CD4-positive, alpha-beta T cell treated with Interleukin-4 for 4 hours (primary cell): ENCODE measurements around the gene BLOC1S5.
"Not testable (repeated sequence)": the region's sequence is repeated elsewhere in the genome, so short reads cannot be mapped to it uniquely, and the experiment has no call there.

ENCODE experiments used
- DNase-seq: peaks from one replicate; pipeline ENCODE4 v3.0.0-alpha.2; 2020

The BLOC1S5 gene

GRCh38 chr6:8041913-8042583 is 22.1 kb downstream of the BLOC1S5 start:
- DNase-seq: no peak

DNA sequence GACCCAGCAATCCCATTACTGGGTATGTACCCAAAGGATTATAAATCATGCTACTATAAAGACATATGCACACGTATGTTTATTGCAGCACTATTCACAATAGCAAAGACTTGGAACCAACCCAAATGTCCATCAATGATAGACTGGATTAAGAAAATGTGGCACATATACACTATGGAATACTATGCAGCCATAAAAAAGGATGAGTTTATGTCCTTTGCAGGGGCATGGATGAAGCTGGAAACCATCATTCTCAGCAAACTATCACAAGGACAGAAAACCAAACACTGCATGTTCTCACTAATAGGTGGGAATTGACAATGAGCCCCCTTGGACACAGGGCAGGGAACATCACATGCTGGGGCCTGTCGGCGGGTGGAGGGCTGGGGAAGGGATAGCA is 30.1 kb downstream of the BLOC1S5 start:
- not testable (repeated sequence) for DNase-seq

- DNase-seq: no peak
Measured at GRCh38 chr6:8030920-8031319, 33.3 kb downstream of the BLOC1S5 start.

DNA sequence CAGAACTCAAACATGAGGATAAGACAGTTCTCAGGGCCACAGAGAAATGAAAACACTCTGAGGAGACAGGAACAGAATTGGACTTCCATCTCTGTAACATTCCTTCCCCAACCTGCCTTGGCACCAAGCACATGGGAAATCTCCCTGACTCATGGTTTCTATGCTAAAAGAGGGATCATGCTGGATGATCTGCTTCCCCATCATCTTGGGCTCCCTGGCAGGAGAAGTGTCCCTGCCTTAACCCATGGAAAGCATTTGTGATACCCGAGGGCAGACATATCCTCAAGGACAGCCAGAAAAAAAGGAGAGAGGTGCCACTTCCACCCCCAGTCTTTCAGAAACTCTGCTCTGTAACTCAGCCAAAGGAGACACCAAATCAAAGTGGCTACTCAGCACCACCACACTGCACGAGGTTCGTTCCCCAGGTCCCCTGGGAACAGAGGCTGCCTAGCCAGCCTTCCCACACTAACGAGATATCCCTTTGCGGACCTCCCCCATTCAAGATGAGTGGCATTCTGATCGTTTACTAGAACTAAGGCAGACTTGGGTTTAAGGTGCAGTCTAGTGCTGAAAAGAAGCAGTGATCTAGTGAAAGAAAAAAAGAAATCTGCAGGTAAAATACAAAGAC is 34.8 kb downstream of the BLOC1S5 start:
- DNase-seq: no peak

GRCh38 chr6:8027965-8028651 is 36.1 kb downstream of the BLOC1S5 start:
- no peak for DNase-seq

DNA sequence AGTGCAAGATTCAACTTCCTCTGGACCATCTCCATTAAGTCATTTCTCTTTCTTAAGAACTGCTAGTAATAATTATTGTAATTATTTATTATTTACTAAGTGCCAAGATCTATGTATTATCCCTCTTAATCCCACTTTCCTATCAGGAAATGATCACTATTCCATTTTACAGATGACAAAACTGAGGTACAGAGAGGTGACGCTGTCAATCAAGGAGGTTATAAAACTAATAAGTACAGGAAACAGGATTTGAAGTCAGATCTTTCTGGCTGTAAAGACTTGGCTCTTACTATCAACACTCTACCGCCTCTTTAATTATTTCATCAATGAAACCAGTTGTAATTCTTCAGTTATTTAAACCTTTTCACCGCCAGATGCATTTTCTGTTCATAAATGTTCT is 37.4 kb downstream of the BLOC1S5 start:
- no peak for DNase-seq

DNA sequence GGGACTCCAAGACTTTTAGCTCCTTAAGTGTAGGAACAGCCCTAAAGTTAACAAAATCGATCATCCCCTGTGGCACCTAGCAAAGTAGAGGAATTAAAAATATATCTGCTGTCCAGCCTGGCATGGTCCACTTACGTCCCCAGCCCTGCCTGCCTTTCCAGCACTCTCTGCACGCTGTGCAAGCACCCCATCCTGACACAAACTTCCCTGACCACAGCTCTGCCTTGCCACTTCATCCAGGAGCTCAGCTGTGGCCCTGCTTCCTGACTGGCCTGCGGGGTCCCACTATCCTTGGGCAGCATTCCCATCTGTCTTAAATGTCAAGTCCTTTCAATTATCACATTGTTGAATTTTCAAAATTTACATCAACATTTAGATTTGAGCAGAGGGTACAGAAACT is 39.0 kb downstream of the BLOC1S5 start:
- DNase-seq: no peak

GRCh38 chr6:8023638-8024037 is 40.6 kb downstream of the BLOC1S5 start:
- no peak for DNase-seq

DNA sequence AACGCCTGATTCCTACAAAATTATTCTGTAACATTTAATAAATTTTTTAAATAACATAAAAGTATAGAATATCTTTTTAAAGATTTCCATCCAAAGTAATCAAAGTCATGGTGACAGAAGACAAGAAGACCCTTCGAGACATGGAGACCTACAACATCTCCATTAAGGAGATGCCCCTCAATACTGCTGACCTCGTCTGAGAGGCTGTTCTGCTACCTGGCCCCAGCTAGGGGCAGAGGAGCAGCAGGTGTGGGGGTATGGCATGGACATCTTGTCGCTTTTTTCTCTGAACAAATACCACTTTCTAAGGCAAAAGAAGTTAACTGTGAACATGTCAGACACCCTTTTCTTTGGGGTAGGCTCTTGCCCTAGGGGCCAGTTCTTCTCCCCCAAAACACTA is 44.1 kb downstream of the BLOC1S5 start:
- no peak for DNase-seq

DNA sequence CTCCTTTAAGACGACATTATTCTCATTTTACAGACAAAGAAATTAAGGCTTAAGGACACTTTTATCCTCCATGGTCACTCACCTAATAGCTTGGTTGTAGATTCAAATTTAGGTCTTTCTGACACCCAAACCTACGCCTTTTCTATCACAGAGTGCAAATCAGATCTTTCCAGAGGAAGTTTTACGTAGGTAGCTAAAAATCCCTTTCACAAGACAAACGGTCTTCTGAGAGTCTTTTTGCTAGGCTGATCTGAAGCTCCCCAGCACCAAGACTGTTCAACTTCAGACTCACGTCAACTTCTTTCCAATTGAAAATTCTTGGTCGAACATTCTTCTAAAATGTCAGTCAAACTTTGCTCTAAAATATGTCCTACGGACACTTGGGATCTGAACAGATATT is 46.5 kb downstream of the BLOC1S5 start:
- DNase-seq: no peak

DNA sequence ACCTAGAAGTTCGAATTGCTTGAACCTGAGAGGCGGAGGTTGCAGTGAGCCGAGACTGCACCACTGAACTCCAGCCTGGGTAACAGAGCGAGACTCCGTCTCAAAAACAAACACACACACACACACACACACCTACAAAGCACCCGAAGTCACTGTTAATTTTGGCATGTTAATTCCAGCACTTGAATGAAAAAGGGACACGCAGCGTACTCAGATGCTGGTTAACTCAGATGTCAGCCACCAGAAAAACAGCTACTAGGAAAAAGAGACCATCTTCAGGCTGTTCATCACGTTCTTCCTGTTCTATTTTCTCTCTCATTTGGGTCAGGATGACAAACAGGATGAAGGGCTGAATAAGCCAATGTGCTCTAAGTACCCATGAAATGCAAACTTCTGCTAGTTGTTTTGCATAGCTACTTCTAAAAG is 46.9 kb downstream of the BLOC1S5 start:
- no peak for DNase-seq

- no peak for DNase-seq
Measured at GRCh38 chr6:8014947-8015346, 49.2 kb downstream of the BLOC1S5 start.

DNA sequence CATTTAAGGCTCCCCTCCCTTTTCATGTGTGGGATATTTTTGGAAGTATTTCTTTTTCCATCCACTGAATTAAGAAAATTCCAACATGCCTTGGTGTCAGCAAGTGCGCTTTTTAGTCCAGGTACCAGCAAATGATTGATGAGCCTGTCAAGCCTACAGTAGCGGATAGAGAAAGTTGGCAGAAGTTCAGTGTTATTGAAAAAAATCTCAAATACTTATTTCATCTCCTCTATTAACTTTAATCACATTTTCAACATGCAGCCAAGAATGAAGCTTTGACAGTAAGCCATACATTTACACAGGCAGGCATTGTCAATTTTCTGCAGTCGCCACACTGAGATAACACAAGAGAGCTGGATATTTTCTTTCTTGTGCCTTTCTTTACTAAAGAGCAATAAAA is 50.4 kb downstream of the BLOC1S5 start:
- DNase-seq: no peak

- peak; percentile 6 for DNase-seq
Measured at GRCh38 chr6:8006208-8006607, 58.0 kb downstream of the BLOC1S5 start.

GRCh38 chr6:8005136-8005535 is 59.1 kb downstream of the BLOC1S5 start:
- DNase-seq: no peak

DNA sequence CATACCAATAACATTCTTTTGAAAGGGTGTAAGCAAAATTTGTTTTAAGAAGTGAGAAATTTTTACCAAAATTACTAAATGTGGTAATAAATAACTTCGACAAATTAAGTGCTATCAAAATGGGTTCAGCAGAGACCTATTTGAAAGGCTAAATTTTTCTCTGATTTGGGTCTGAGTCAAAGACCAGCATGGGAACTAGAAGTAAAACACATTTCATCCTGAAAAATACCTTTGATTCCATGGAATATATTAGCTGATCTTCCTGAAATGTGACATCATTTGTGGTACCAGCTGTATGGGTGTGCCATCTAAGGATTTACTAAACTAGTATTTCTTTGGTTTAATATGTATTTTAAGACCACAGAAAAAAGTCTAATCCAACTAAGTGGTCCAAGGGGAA is 63.6 kb downstream of the BLOC1S5 start:
- no peak for DNase-seq

- no peak for DNase-seq
Measured at GRCh38 chr6:8000188-8000596, 64.0 kb downstream of the BLOC1S5 start.

GRCh38 chr6:7999201-7999600 is 65.0 kb downstream of the BLOC1S5 start:
- no peak for DNase-seq

GRCh38 chr6:7998103-7998725 is 66.0 kb downstream of the BLOC1S5 start:
- DNase-seq: no peak

DNA sequence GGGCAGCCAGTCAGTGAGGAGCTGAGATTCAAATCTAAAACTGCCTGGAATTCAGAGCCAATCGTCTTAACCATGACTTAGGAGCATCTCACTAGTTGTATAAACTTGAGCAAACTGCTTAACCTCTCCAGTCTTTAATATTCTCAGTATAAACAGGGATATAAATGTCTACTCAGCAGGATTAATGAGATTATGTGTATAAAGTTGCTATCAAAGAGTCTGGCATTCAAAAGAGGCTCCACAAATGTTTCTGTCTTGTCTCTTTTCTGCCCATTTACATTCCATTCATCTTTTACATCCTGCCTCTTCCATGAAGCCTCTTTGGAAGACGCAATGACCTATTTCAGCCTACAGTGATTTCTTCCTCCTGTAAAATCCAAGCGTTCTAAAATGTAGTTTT is 66.9 kb downstream of the BLOC1S5 start:
- DNase-seq: no peak

- DNase-seq: no peak
Measured at GRCh38 chr6:7996538-7997111, 67.6 kb downstream of the BLOC1S5 start.

GRCh38 chr6:7993952-7994351 is 70.2 kb downstream of the BLOC1S5 start:
- no peak for DNase-seq

GRCh38 chr6:7993399-7993798 is 70.8 kb downstream of the BLOC1S5 start:
- DNase-seq: no peak
